HepG2 (cell line): Measurements from ENCODE around the gene SMOC1. TPM values are rescaled to one million over a fixed set of nuclear protein-coding genes. Genes with fewer than 3 reads are reported as not detected.

Experiments used
- ARNT2 ChIP-seq: sonication (generic); formaldehyde crosslinking; IDR thresholded peaks from 2 replicates; pipeline ENCODE4 v1.8.0; 2022; ENCODE audit warnings: mild to moderate bottlenecking, low read depth, missing genetic modification reagents, moderate library complexity
- BRCA1 ChIP-seq: sonication (generic); formaldehyde crosslinking; IDR thresholded peaks from 2 replicates; pipeline ENCODE4 v1.4.0; 2020; ENCODE audit warnings: missing genetic modification reagents
- BRD4 ChIP-seq: sonication (generic); formaldehyde crosslinking; IDR thresholded peaks from 2 replicates; pipeline ENCODE4 v1.4.0; 2020; ENCODE audit warnings: missing genetic modification reagents
- ELF3 ChIP-seq: IDR thresholded peaks from 2 replicates; pipeline ENCODE4 v1.6.1; 2016; ENCODE audit warnings: missing genetic modification reagents, missing compliant biosample characterization
- EP300 ChIP-seq, 3 experiments: sonication (generic) in 1 of 3; formaldehyde crosslinking in 1 of 3; IDR thresholded peaks; 2 replicates each; pipeline versions ENCODE4 v1.5.1 to v1.6.1; 2011 to 2020; ENCODE audit warnings: low read depth in 2 of 3, low read length in 2 of 3, borderline replicate concordance in 1 of 3, improper control_type of control experiment in 1 of 3, mild to moderate bottlenecking in 1 of 3, missing genetic modification reagents in 1 of 3, moderate library complexity in 1 of 3
- HES4 ChIP-seq: sonication (generic); formaldehyde crosslinking; IDR thresholded peaks from 2 replicates; pipeline ENCODE4 v1.9.0; 2021; ENCODE audit warnings: mild to moderate bottlenecking, missing genetic modification reagents, borderline replicate concordance
- IRX3 ChIP-seq: sonication (generic); formaldehyde crosslinking; IDR thresholded peaks from 2 replicates; pipeline ENCODE4 v1.8.1; 2023; ENCODE audit warnings: mild to moderate bottlenecking, low read depth, missing genetic modification reagents, borderline replicate concordance
- KDM5A ChIP-seq: fragments of 200-600 bp; sonication (generic); IDR thresholded peaks from 2 replicates; pipeline ENCODE4 v1.7.0; 2018; ENCODE audit warnings: antibody characterized with exemption, mild to moderate bottlenecking, low read length, borderline replicate concordance
- MXI1 ChIP-seq: IDR thresholded peaks from 3 replicates; pipeline ENCODE4 v1.6.1; 2012; ENCODE audit warnings: low read depth, low read length, inconsistent platforms, borderline replicate concordance
- NR2C2 ChIP-seq: sonication (generic); formaldehyde crosslinking; IDR thresholded peaks from 2 replicates; pipeline ENCODE4 v1.4.0; 2020; ENCODE audit warnings: missing genetic modification reagents, mild to moderate bottlenecking, moderate library complexity, borderline replicate concordance
- POLR2G ChIP-seq: fragments of 200-400 bp; formaldehyde crosslinking; IDR thresholded peaks from 2 replicates; pipeline ENCODE4 v1.6.1; 2018; ENCODE audit warnings: mild to moderate bottlenecking, low read depth, low read length, moderate library complexity
- RCOR2 ChIP-seq: IDR thresholded peaks from 2 replicates; pipeline ENCODE4 v1.6.1; 2016; ENCODE audit warnings: missing biosample characterization, missing genetic modification reagents
- ZFP36L2 ChIP-seq: sonication (generic); formaldehyde crosslinking; IDR thresholded peaks from 2 replicates; pipeline ENCODE4 v1.4.0; 2020; ENCODE audit warnings: missing genetic modification reagents
- ZKSCAN8 ChIP-seq: IDR thresholded peaks from 2 replicates; pipeline ENCODE4 v1.6.1; 2016; ENCODE audit warnings: borderline replicate concordance, missing genetic modification reagents, missing compliant biosample characterization
- ZNF232 ChIP-seq: sonication (generic); formaldehyde crosslinking; IDR thresholded peaks from 2 replicates; pipeline ENCODE4 v1.4.0; 2020; ENCODE audit warnings: missing genetic modification reagents, borderline replicate concordance
- ZNF274 ChIP-seq: sonication (generic); formaldehyde crosslinking; IDR thresholded peaks from 2 replicates; pipeline ENCODE4 v1.5.1; 2020; ENCODE audit warnings: mild to moderate bottlenecking, missing genetic modification reagents
- ZNF501 ChIP-seq: sonication (generic); formaldehyde crosslinking; IDR thresholded peaks from 2 replicates; pipeline ENCODE4 v1.5.1; 2020; ENCODE audit warnings: mild to moderate bottlenecking, moderate library complexity, missing genetic modification reagents
- ZNF558 ChIP-seq: sonication (generic); formaldehyde crosslinking; IDR thresholded peaks from 2 replicates; pipeline ENCODE4 v1.9.0; 2022; ENCODE audit warnings: mild to moderate bottlenecking, missing genetic modification reagents, borderline replicate concordance
- ZNF749 ChIP-seq: sonication (generic); formaldehyde crosslinking; IDR thresholded peaks from 2 replicates; pipeline ENCODE4 v1.8.0; 2022; ENCODE audit warnings: mild to moderate bottlenecking, missing genetic modification reagents, moderate library complexity, borderline replicate concordance
- polyA plus RNA-seq, 8 experiments: library from polyadenylated mRNA; depleted of rRNA in 3 of 8; stranded (reverse) in 7 of 8; unstranded in 1 of 8; fragments of >200 nt; fragmentation: Illumina TruSeq in 4 of 8; extraction: Trizol in 4 of 8; gene quantifications; 2 replicates each; pipeline versions ENCODE4 v1.2.1 to v1.2.3, GENCODE V29; 2011 to 2016; ENCODE audit warnings: low read depth in 4 of 8, missing spikeins in 1 of 8, mixed read lengths in 1 of 8; ENCODE audit not compliant: insufficient read depth in 1 of 8
- total RNA-seq, 5 experiments: library from RNA; depleted of rRNA; stranded (reverse); fragments of >200 nt; fragmentation: Illumina TruSeq; extraction: Trizol; gene quantifications; 2 replicates each; pipeline ENCODE4 v1.2.3, GENCODE V29; 2016; ENCODE audit warnings: low read depth in 1 of 5
- TF ChIP-seq, protein P1 (sequence below): sonication (generic); formaldehyde crosslinking; IDR thresholded peaks from 2 replicates; pipeline ENCODE4 v1.4.0; 2020; ENCODE audit warnings: missing genetic modification reagents
- TF ChIP-seq, protein P2 (sequence below): IDR thresholded peaks from 2 replicates; pipeline ENCODE4 v1.6.1; 2012; ENCODE audit warnings: low read depth, low read length, improper control_type of control experiment
- TF ChIP-seq, protein P3 (sequence below): IDR thresholded peaks from 2 replicates; pipeline ENCODE4 v1.6.1; 2016; ENCODE audit warnings: missing compliant biosample characterization, missing genetic modification reagents, borderline replicate concordance
- TF ChIP-seq, protein P4 (sequence below): sonication (generic); formaldehyde crosslinking; IDR thresholded peaks from 2 replicates; pipeline ENCODE4 v1.4.0; 2020; ENCODE audit warnings: missing genetic modification reagents
- TF ChIP-seq, protein P5 (sequence below): sonication (generic); IDR thresholded peaks from 2 replicates; pipeline ENCODE4 v1.6.1; 2016; ENCODE audit warnings: low read depth, borderline replicate concordance

SMOC1 gene
- total and polyA plus RNA-seq, 2 of the 13 experiments (the other 11 are each of a cell fraction or from before 2014, with no cell fraction given) = 17.8 to 35.6 TPM

DNA sequence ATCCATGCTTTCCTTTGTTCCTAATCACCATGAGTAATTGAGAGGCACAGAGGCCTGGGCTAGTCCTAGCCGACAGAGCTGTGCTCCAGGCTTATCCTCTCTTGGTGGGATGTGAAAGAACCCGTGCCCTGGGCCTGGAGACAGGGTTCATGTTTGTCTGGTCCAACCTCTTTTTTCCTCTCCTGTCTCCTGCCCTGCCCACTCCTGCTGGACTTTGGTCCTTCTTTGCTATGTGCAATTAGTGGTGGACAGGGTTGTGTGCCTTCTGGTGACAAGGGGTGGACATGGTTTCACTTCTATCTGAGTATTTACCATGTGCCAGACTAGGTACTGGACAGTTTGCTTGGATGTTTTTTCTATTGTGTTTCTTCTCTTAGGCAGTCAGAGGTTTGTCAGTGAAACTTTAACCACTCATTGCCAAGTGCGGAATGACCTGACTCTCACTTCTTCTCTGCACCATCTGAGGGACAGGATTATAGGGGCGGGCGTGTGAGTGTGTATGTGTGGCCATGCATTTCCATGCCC, 126.1 kb downstream of the SMOC1 start (continued):
- TF ChIP-seq ZNF558 (CRISPR knock-in tag) (no peak), ELF3 (CRISPR knock-in tag) (peak; percentile 85), ZNF749 (CRISPR knock-in tag) (no peak), ZNF232 (CRISPR knock-in tag) (no peak), IRX3 (CRISPR knock-in tag) (no peak), ZNF274 (CRISPR knock-in tag) (no peak), BRD4 (no peak), MXI1 (peak; percentile 96; the same call in 2 of the 3 replicates), ARNT2 (no peak; the same call in 1 of the 2 replicates), POLR2G (peak; percentile 52), ZFP36L2 (no peak), ZNF501 (CRISPR knock-in tag) (peak; percentile 73), BRCA1 (CRISPR knock-in tag) (0 out of 2 replicates have a peak, but pooled peaks have one; percentile 22), KDM5A (no peak; the same call in 1 of the 2 replicates), EP300 (IDR thresholded peaks at IDR 0.05; ENCODE audit: low read depth in 2 of 2, low read length in 2 of 2) (peak in 1 of 2 experiments; percentile 85; a peak in 3 of 4 replicates), EP300 (CRISPR knock-in tag; IDR thresholded peaks at IDR 0.05; ENCODE audit: borderline replicate concordance) (peak; percentile 52; the same call in 1 of the 2 replicates), NR2C2 (CRISPR knock-in tag) (peak; percentile 33; the same call in 1 of the 2 replicates), RCOR2 (CRISPR knock-in tag) (peak; percentile 93), HES4 (CRISPR knock-in tag) (no peak), ZKSCAN8 (CRISPR knock-in tag) (peak; percentile 58; the same call in 1 of the 2 replicates)
- TF ChIP-seq, protein P1, sequence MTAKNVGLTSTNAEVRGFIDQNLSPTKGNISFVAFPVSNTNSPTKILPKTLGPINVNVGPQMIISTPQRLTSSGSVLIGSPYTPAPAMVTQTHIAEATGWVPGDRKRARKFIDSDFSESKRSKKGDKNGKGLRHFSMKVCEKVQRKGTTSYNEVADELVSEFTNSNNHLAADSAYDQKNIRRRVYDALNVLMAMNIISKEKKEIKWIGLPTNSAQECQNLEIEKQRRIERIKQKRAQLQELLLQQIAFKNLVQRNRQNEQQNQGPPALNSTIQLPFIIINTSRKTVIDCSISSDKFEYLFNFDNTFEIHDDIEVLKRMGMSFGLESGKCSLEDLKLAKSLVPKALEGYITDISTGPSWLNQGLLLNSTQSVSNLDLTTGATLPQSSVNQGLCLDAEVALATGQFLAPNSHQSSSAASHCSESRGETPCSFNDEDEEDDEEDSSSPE (CRISPR knock-in tag) = no peak; the same call in 1 of the 2 replicates
- TF ChIP-seq, protein P2, sequence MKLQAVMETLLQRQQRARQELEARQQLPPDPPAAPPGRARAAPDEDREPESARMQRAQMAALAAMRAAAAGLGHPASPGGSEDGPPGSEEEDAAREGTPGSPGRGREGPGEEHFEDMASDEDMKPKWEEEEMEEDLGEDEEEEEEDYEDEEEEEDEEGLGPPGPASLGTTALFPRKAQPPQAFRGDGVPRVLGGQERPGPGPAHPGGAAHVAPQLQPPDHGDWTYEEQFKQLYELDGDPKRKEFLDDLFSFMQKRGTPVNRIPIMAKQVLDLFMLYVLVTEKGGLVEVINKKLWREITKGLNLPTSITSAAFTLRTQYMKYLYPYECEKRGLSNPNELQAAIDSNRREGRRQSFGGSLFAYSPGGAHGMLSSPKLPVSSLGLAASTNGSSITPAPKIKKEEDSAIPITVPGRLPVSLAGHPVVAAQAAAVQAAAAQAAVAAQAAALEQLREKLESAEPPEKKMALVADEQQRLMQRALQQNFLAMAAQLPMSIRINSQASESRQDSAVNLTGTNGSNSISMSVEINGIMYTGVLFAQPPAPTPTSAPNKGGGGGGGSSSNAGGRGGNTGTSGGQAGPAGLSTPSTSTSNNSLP = no peak
- TF ChIP-seq, protein P3, sequence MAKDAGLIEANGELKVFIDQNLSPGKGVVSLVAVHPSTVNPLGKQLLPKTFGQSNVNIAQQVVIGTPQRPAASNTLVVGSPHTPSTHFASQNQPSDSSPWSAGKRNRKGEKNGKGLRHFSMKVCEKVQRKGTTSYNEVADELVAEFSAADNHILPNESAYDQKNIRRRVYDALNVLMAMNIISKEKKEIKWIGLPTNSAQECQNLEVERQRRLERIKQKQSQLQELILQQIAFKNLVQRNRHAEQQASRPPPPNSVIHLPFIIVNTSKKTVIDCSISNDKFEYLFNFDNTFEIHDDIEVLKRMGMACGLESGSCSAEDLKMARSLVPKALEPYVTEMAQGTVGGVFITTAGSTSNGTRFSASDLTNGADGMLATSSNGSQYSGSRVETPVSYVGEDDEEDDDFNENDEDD (CRISPR knock-in tag) = peak; percentile 37; the same call in 1 of the 2 replicates
- TF ChIP-seq, protein P4, sequence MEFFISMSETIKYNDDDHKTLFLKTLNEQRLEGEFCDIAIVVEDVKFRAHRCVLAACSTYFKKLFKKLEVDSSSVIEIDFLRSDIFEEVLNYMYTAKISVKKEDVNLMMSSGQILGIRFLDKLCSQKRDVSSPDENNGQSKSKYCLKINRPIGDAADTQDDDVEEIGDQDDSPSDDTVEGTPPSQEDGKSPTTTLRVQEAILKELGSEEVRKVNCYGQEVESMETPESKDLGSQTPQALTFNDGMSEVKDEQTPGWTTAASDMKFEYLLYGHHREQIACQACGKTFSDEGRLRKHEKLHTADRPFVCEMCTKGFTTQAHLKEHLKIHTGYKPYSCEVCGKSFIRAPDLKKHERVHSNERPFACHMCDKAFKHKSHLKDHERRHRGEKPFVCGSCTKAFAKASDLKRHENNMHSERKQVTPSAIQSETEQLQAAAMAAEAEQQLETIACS (CRISPR knock-in tag) = no peak
- TF ChIP-seq, protein P5, sequence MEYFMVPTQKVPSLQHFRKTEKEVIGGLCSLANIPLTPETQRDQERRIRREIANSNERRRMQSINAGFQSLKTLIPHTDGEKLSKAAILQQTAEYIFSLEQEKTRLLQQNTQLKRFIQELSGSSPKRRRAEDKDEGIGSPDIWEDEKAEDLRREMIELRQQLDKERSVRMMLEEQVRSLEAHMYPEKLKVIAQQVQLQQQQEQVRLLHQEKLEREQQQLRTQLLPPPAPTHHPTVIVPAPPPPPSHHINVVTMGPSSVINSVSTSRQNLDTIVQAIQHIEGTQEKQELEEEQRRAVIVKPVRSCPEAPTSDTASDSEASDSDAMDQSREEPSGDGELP = peak; percentile 45; the same call in 1 of the 2 replicates
